Colonic mucosa (tissue), 4 donors: ENCODE data around the gene EIF1AD. TPM values are rescaled to one million over a fixed set of nuclear protein-coding genes. Genes with fewer than 3 reads are reported as not detected.
"Not testable (repeated sequence)": the region's sequence is repeated elsewhere in the genome, so short reads cannot be mapped to it uniquely, and the experiment has no call there.

Experiments
- DNase-seq: peaks from one replicate; pipeline ENCODE4 v3.0.0-alpha.2; 2020
- H3K27ac ChIP-seq: fragments of 200-600 bp; one replicate; pipeline ENCODE4 v1.8.0; 2021
- H3K27me3 ChIP-seq: fragments of 200-600 bp; one replicate; pipeline ENCODE4 v1.8.0; 2021
- H3K36me3 ChIP-seq: fragments of 200-600 bp; one replicate; pipeline ENCODE4 v1.8.0; 2021
- H3K4me1 ChIP-seq: fragments of 200-600 bp; one replicate; pipeline ENCODE4 v1.8.0; 2021; ENCODE audit warnings: mild to moderate bottlenecking
- H3K4me3 ChIP-seq: fragments of 200-600 bp; one replicate; pipeline ENCODE4 v1.8.0; 2021
- H3K9ac ChIP-seq, 2 donors: one replicate each; pipeline ENCODE4 v1.7.0; 2013; ENCODE audit warnings: control low read depth in 2 of 2, low read depth in 2 of 2, low read length in 2 of 2
- H3K9me3 ChIP-seq: fragments of 200-600 bp; one replicate; pipeline ENCODE4 v1.8.0; 2021
- intact Hi-C: fragments of 100-400 bp; cut with DNase I; formaldehyde crosslinking; loops from one replicate; pipeline ENCODE4 v1.14.1; 2022
- total RNA-seq, 2 donors: library from RNA; stranded (reverse); fragmentation: NEBNext Ultra II Directional in 1 of 2; extraction: Animal tissue kit (Norgen Biotek cat#: 25700) in 1 of 2; gene quantifications; one replicate each; pipeline ENCODE4 v1.2.1, GENCODE V29; 2021
- TF ChIP-seq, protein P1 (sequence below): fragments of 200-600 bp; IDR thresholded peaks from one replicate; pipeline ENCODE4 v1.8.0; 2022; ENCODE audit warnings: antibody characterized with exemption, mild to moderate bottlenecking
- donor health status: healthy.
- donor health status: DM: no; HTN: no; CAD: no.
- donor health status: DM: no; HTN: no; CAD: no.

The EIF1AD gene
- total RNA-seq, 2 donors from 2014 or later: 27.8 to 32.8 TPM

GRCh38 chr11:65952052-65952521, 49.9 kb downstream of the EIF1AD start:
- TF ChIP-seq, protein P1, sequence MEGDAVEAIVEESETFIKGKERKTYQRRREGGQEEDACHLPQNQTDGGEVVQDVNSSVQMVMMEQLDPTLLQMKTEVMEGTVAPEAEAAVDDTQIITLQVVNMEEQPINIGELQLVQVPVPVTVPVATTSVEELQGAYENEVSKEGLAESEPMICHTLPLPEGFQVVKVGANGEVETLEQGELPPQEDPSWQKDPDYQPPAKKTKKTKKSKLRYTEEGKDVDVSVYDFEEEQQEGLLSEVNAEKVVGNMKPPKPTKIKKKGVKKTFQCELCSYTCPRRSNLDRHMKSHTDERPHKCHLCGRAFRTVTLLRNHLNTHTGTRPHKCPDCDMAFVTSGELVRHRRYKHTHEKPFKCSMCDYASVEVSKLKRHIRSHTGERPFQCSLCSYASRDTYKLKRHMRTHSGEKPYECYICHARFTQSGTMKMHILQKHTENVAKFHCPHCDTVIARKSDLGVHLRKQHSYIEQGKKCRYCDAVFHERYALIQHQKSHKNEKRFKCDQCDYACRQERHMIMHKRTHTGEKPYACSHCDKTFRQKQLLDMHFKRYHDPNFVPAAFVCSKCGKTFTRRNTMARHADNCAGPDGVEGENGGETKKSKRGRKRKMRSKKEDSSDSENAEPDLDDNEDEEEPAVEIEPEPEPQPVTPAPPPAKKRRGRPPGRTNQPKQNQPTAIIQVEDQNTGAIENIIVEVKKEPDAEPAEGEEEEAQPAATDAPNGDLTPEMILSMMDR: no peak
- Histone ChIP-seq H3K4me1 (no peaks in the 10 kb centered on the region), H3K9ac (no peak overlapping the region), H3K27ac (no peak overlapping the region), H3K4me3 (no peak overlapping the region), H3K36me3 (no peaks in the 10 kb centered on the region), H3K27me3 (no peaks in the 10 kb centered on the region), H3K9me3 (no peaks in the 10 kb centered on the region)
- DNase-seq: no peak
- intact Hi-C loops: no loop called here

- H3K9ac ChIP-seq, H3K27me3 ChIP-seq, H3K9me3 ChIP-seq, H3K27ac ChIP-seq, H3K4me3 ChIP-seq, H3K36me3 ChIP-seq, intact Hi-C loops, DNase-seq, H3K4me1 ChIP-seq: not testable (repeated sequence)
Observed at GRCh38 chr11:65951641-65952040, 50.3 kb downstream of the EIF1AD start.

DNA sequence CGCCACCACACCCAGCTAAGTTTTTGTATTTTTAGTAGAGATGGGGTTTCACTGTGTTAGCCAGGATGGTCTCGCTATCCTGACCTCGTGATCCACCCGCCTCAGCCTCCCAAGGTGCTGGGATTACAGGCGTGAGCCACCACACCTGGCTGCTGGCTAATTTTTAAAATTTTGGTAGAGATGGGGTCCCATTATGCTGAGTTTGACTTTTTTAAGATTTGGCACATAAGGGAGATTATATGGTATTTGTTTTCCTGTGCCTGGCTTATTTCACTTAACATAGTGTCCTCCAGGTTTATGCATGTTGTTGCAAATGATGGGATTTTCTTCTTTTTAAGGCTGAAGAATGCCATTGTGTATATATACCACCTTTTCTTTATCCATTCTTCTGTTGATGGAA, 51.2 kb downstream of the EIF1AD start:
- H3K36me3 ChIP-seq, H3K27ac ChIP-seq, H3K4me3 ChIP-seq, H3K9ac ChIP-seq, H3K9me3 ChIP-seq, intact Hi-C loops, H3K27me3 ChIP-seq, H3K4me1 ChIP-seq, DNase-seq: not testable (repeated sequence)

GRCh38 chr11:65947603-65948125, 54.3 kb downstream of the EIF1AD start:
- no peak for DNase-seq
- TF ChIP-seq, protein P1: no peak
- Histone ChIP-seq H3K9me3 (no peaks in the 10 kb centered on the region), H3K9ac (no peak overlapping the region), H3K27me3 (no peaks in the 10 kb centered on the region), H3K4me1 (no peaks in the 10 kb centered on the region), H3K4me3 (no peak overlapping the region), H3K36me3 (no peaks in the 10 kb centered on the region), H3K27ac (no peak overlapping the region)
- intact Hi-C loops: no loop called here

GRCh38 chr11:65947133-65947532, 54.8 kb downstream of the EIF1AD start:
- Histone ChIP-seq H3K4me1 (no peaks in the 10 kb centered on the region), H3K27me3 (no peaks in the 10 kb centered on the region), H3K9ac (no peak overlapping the region), H3K9me3 (no peaks in the 10 kb centered on the region), H3K4me3 (no peak overlapping the region), H3K27ac (no peak overlapping the region), H3K36me3 (no peaks in the 10 kb centered on the region)
- TF ChIP-seq, protein P1: no peak
- intact Hi-C loops: no loop called here
- no peak for DNase-seq

DNA sequence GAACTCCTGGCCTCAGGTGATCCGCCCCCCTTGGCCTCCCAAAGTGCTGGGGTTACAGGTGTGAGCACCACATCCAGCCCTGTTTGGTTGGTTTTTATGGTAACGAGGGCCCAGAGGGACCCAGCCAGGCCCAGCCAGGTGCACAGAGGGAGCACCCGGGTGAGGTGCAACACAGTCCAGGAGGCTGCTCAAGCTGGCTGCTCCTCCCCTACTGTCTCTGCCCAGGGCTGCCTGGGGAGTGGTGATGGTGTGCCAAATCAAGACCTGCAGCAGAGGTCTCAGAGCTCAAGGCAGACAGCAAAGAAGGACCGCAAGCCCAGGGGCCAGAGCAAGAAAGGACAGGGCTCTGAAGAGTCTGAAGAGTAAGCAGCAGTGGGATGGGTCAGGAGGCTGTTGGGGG, 55.3 kb downstream of the EIF1AD start:
- TF ChIP-seq, protein P1: no peak
- H3K4me3 ChIP-seq: no peak overlapping the region
- no peak overlapping the region for H3K27ac ChIP-seq
- no peak overlapping the region for H3K9ac ChIP-seq
- H3K27me3 ChIP-seq: no peaks in the 10 kb centered on the region
- no peak for DNase-seq
- H3K36me3 ChIP-seq: no peaks in the 10 kb centered on the region
- intact Hi-C loops: no loop called here
- no peaks in the 10 kb centered on the region for H3K4me1 ChIP-seq
- H3K9me3 ChIP-seq: no peaks in the 10 kb centered on the region

Other genes with a start within 250 kb of the EIF1AD start
- 10 to 100 TPM; 17.6 to 20.1 TPM for gene AP5B1, start 221.2 kb downstream of the EIF1AD start, total RNA-seq
- 10 to 100 TPM; 29.0 to 32.9 TPM for gene OVOL1, start 215.1 kb downstream of the EIF1AD start, total RNA-seq
- 1 to 10 TPM; 1.6 to 1.9 TPM for gene SNX32, start 168.2 kb downstream of the EIF1AD start, total RNA-seq
- 1,000 to 10,000 TPM; 1,832 to 1,932 TPM for gene CFL1, start 144.0 kb downstream of the EIF1AD start, total RNA-seq
- gene MUS81, start 141.7 kb downstream of the EIF1AD start, total RNA-seq: 10 to 100 TPM; 47.2 to 62.5 TPM
- gene EFEMP2, start 129.4 kb downstream of the EIF1AD start, total RNA-seq: 10 to 100 TPM in 1 of 2 donors, 1 to 10 TPM in 1; 9.6 to 22.5 TPM
- 1 to 10 TPM; 1.2 TPM for gene CTSW, start 122.3 kb downstream of the EIF1AD start, total RNA-seq
- 10 to 100 TPM; 41.9 to 53.5 TPM for gene FIBP, start 113.7 kb downstream of the EIF1AD start, total RNA-seq
- gene CCDC85B, start 111.5 kb downstream of the EIF1AD start, total RNA-seq: 10 to 100 TPM; 11.2 to 16.3 TPM
- 1 to 10 TPM in 1 of 2 donors, under 1 TPM in 1; 0.84 to 4.2 TPM for gene FOSL1, start 101.8 kb downstream of the EIF1AD start, total RNA-seq
- gene C11orf68, start 83.1 kb downstream of the EIF1AD start, total RNA-seq: 10 to 100 TPM; 26.6 to 29.0 TPM
- gene DRAP1, start 82.7 kb downstream of the EIF1AD start, total RNA-seq: 10 to 100 TPM; 53.4 to 91.5 TPM
- not detected for gene TSGA10IP, start 56.7 kb downstream of the EIF1AD start, total RNA-seq
- gene SART1, start 40.4 kb downstream of the EIF1AD start, total RNA-seq: 10 to 100 TPM; 40.0 to 50.9 TPM
- 100 to 1,000 TPM; 128 to 231 TPM for gene BANF1, start 346 bp upstream of the EIF1AD start, total RNA-seq
- not detected for gene CST6, start 9.9 kb upstream of the EIF1AD start, total RNA-seq
- gene CATSPER1, start 24.3 kb upstream of the EIF1AD start, total RNA-seq: under 1 TPM in 1 of 2 donors, not detected in 1; 0.35 TPM
- gene GAL3ST3, start 47.0 kb upstream of the EIF1AD start, total RNA-seq: not detected
- gene SF3B2, start 50.2 kb upstream of the EIF1AD start, total RNA-seq: 100 to 1,000 TPM; 139 to 196 TPM
- gene PACS1, start 68.1 kb upstream of the EIF1AD start, total RNA-seq: 10 to 100 TPM; 10.1 to 20.9 TPM